Activated naive CD8-positive, alpha-beta T cell treated with anti-CD3 and anti-CD28 coated beads, Interleukin-2, amount 10 ng/mL, durations not matched to agents 7 days and 5 days (primary cell): ENCODE measurements around the gene MTUS2. TPM values are rescaled to one million over a fixed set of nuclear protein-coding genes. Genes with fewer than 3 reads are reported as not detected.

ENCODE experiments used
- ATAC-seq: fragments of 150-1000 bp; cut with Tn5 transposase; one replicate; pipeline ENCODE4 v1.10.0; 2021; ENCODE audit warnings: low read depth, moderate library complexity
- POLR2A ChIA-PET: fragments of 350-600 bp; sonication (Branson Sonifier 250); formaldehyde crosslinking; loops from one replicate; lab custom pipeline; 2021; ENCODE audit warnings: antibody characterized with exemption; lab: Charles Lee
- DNase-seq: peaks from one replicate; pipeline ENCODE4 v3.0.0; 2021
- H3K27ac Mint-ChIP-seq: one replicate; pipeline ENCODE4 v1.8.0; 2022; ENCODE audit warnings: mild to moderate bottlenecking, mixed read lengths
- H3K27me3 Mint-ChIP-seq: one replicate; pipeline ENCODE4 v1.8.0; 2022; ENCODE audit warnings: mild to moderate bottlenecking, moderate library complexity, mixed read lengths
- H3K36me3 Mint-ChIP-seq: one replicate; pipeline ENCODE4 v1.8.0; 2021; ENCODE audit warnings: mild to moderate bottlenecking, mixed read lengths
- H3K4me1 Mint-ChIP-seq: one replicate; pipeline ENCODE4 v1.8.0; 2021; ENCODE audit warnings: mixed read lengths
- H3K4me3 Mint-ChIP-seq: one replicate; pipeline ENCODE4 v1.8.0; 2022; ENCODE audit warnings: mild to moderate bottlenecking, moderate library complexity, mixed read lengths
- H3K9me3 Mint-ChIP-seq: one replicate; pipeline ENCODE4 v1.8.0; 2021; ENCODE audit warnings: mixed read lengths
- total RNA-seq, 2 experiments: library from RNA; stranded (reverse); gene quantifications; one replicate each; pipeline ENCODE4 v1.2.3, GENCODE V29; 2021

The MTUS2 gene
- total RNA-seq, 2 experiments from 2014 or later: not detected

GRCh38 chr13:29260684-29261083, 440.5 kb downstream of the MTUS2 start:
- H3K27me3 Mint-ChIP-seq: no peaks in the 10 kb centered on the region
- H3K36me3 Mint-ChIP-seq: no peaks in the 10 kb centered on the region
- H3K4me1 Mint-ChIP-seq: no peaks in the 10 kb centered on the region
- H3K27ac Mint-ChIP-seq: no peak overlapping the region
- POLR2A ChIA-PET: no interaction called here
- DNase-seq (no peak), ATAC-seq (no peak)
- H3K4me3 Mint-ChIP-seq: no peak overlapping the region
- H3K9me3 Mint-ChIP-seq: peaks cover 1% of the 10 kb centered on the region

- ATAC-seq (no peak), DNase-seq (no peak)
- H3K27me3 Mint-ChIP-seq: peaks cover 4% of the 10 kb centered on the region
- no peaks in the 10 kb centered on the region for H3K36me3 Mint-ChIP-seq
- no peak overlapping the region for H3K27ac Mint-ChIP-seq
- H3K4me3 Mint-ChIP-seq: no peak overlapping the region
- no peaks in the 10 kb centered on the region for H3K4me1 Mint-ChIP-seq
- peaks cover 1% of the 10 kb centered on the region for H3K9me3 Mint-ChIP-seq
- POLR2A ChIA-PET: no interaction called here
Observed at GRCh38 chr13:29266261-29266660, 446.1 kb downstream of the MTUS2 start.

GRCh38 chr13:29266756-29267733, 446.9 kb downstream of the MTUS2 start:
- POLR2A ChIA-PET: no interaction called here
- ATAC-seq: no peak
- DNase-seq: no peak
- H3K9me3 Mint-ChIP-seq: peaks cover 1% of the 10 kb centered on the region
- H3K4me1 Mint-ChIP-seq: no peaks in the 10 kb centered on the region
- H3K36me3 Mint-ChIP-seq: no peaks in the 10 kb centered on the region
- H3K27ac Mint-ChIP-seq: no peak overlapping the region
- peaks cover 4% of the 10 kb centered on the region for H3K27me3 Mint-ChIP-seq
- no peak overlapping the region for H3K4me3 Mint-ChIP-seq

GRCh38 chr13:29270271-29270985, 450.3 kb downstream of the MTUS2 start:
- H3K9me3 Mint-ChIP-seq: no peaks in the 10 kb centered on the region

GRCh38 chr13:29271606-29272005, 451.5 kb downstream of the MTUS2 start:
- DNase-seq (no peak), ATAC-seq (no peak)
- Mint-ChIP-seq H3K9me3 (no peaks in the 10 kb centered on the region), H3K4me3 (no peak overlapping the region), H3K27ac (no peak overlapping the region), H3K27me3 (peaks cover 4% of the 10 kb centered on the region), H3K4me1 (no peaks in the 10 kb centered on the region), H3K36me3 (no peaks in the 10 kb centered on the region)
- POLR2A ChIA-PET: no interaction called here

More at GRCh38 chr13:29270271-29270985, 450.3 kb downstream of the MTUS2 start:
- Mint-ChIP-seq H3K4me3 (no peak overlapping the region), H3K36me3 (no peaks in the 10 kb centered on the region), H3K27me3 (peaks cover 4% of the 10 kb centered on the region), H3K4me1 (no peaks in the 10 kb centered on the region), H3K27ac (no peak overlapping the region)
- POLR2A ChIA-PET: no interaction called here
- ATAC-seq (no peak), DNase-seq (no peak)

- ATAC-seq (no peak), DNase-seq (no peak)
- no peaks in the 10 kb centered on the region for H3K36me3 Mint-ChIP-seq
- no peak overlapping the region for H3K27ac Mint-ChIP-seq
- H3K4me3 Mint-ChIP-seq: no peak overlapping the region
- H3K9me3 Mint-ChIP-seq: no peaks in the 10 kb centered on the region
- H3K27me3 Mint-ChIP-seq: no peaks in the 10 kb centered on the region
- POLR2A ChIA-PET: no interaction called here
- no peaks in the 10 kb centered on the region for H3K4me1 Mint-ChIP-seq
Observed at GRCh38 chr13:29279356-29280254, 459.5 kb downstream of the MTUS2 start.

- Mint-ChIP-seq H3K27me3 (peaks cover 2% of the 10 kb centered on the region), H3K4me1 (no peaks in the 10 kb centered on the region), H3K27ac (no peak overlapping the region), H3K36me3 (no peaks in the 10 kb centered on the region), H3K4me3 (no peak overlapping the region), H3K9me3 (no peaks in the 10 kb centered on the region)
- DNase-seq (no peak), ATAC-seq (no peak)
- POLR2A ChIA-PET: no interaction called here
Observed at GRCh38 chr13:29281932-29282495, 461.9 kb downstream of the MTUS2 start.

- ATAC-seq (no peak), DNase-seq (no peak)
- H3K27me3 Mint-ChIP-seq: peaks cover 2% of the 10 kb centered on the region
- POLR2A ChIA-PET: no interaction called here
- no peak overlapping the region for H3K4me3 Mint-ChIP-seq
- H3K9me3 Mint-ChIP-seq: no peaks in the 10 kb centered on the region
- no peak overlapping the region for H3K27ac Mint-ChIP-seq
- H3K4me1 Mint-ChIP-seq: no peaks in the 10 kb centered on the region
- no peaks in the 10 kb centered on the region for H3K36me3 Mint-ChIP-seq
Observed at GRCh38 chr13:29284726-29285125, 464.6 kb downstream of the MTUS2 start.

- Mint-ChIP-seq H3K4me3 (no peak overlapping the region), H3K27me3 (peaks cover 2% of the 10 kb centered on the region), H3K27ac (no peak overlapping the region), H3K9me3 (no peaks in the 10 kb centered on the region), H3K36me3 (no peaks in the 10 kb centered on the region), H3K4me1 (no peaks in the 10 kb centered on the region)
- DNase-seq (no peak), ATAC-seq (no peak)
- POLR2A ChIA-PET: no interaction called here
Observed at GRCh38 chr13:29287237-29287636, 467.1 kb downstream of the MTUS2 start.

- Mint-ChIP-seq H3K27me3 (no peaks in the 10 kb centered on the region), H3K4me3 (no peak overlapping the region), H3K9me3 (no peaks in the 10 kb centered on the region), H3K27ac (no peak overlapping the region), H3K36me3 (no peaks in the 10 kb centered on the region), H3K4me1 (no peaks in the 10 kb centered on the region)
- DNase-seq: no peak
- POLR2A ChIA-PET: no interaction called here
- no peak for ATAC-seq
Observed at GRCh38 chr13:29292045-29292444, 471.9 kb downstream of the MTUS2 start.

- DNase-seq (no peak), ATAC-seq (no peak)
- H3K27ac Mint-ChIP-seq: no peak overlapping the region
- POLR2A ChIA-PET: no interaction called here
- H3K36me3 Mint-ChIP-seq: no peaks in the 10 kb centered on the region
- no peaks in the 10 kb centered on the region for H3K4me1 Mint-ChIP-seq
- H3K9me3 Mint-ChIP-seq: no peaks in the 10 kb centered on the region
- no peaks in the 10 kb centered on the region for H3K27me3 Mint-ChIP-seq
- no peak overlapping the region for H3K4me3 Mint-ChIP-seq
Observed at GRCh38 chr13:29294821-29295220, 474.7 kb downstream of the MTUS2 start.

- no peaks in the 10 kb centered on the region for H3K27me3 Mint-ChIP-seq
- no peaks in the 10 kb centered on the region for H3K4me1 Mint-ChIP-seq
- POLR2A ChIA-PET: no interaction called here
- H3K27ac Mint-ChIP-seq: no peak overlapping the region
- no peaks in the 10 kb centered on the region for H3K36me3 Mint-ChIP-seq
- no peak for ATAC-seq
- peaks cover 15% of the 10 kb centered on the region for H3K9me3 Mint-ChIP-seq
- no peak overlapping the region for H3K4me3 Mint-ChIP-seq
- DNase-seq: no peak
Observed at GRCh38 chr13:29301027-29301426, 480.9 kb downstream of the MTUS2 start.

GRCh38 chr13:29304148-29304547, 484.0 kb downstream of the MTUS2 start:
- H3K4me3 Mint-ChIP-seq: no peak overlapping the region
- H3K4me1 Mint-ChIP-seq: no peaks in the 10 kb centered on the region
- H3K27me3 Mint-ChIP-seq: no peaks in the 10 kb centered on the region
- DNase-seq (no peak), ATAC-seq (no peak)
- no peak overlapping the region for H3K27ac Mint-ChIP-seq
- H3K36me3 Mint-ChIP-seq: no peaks in the 10 kb centered on the region
- POLR2A ChIA-PET: no interaction called here
- peaks cover 17% of the 10 kb centered on the region for H3K9me3 Mint-ChIP-seq
